Spleen (tissue), 7 donors: ENCODE measurements around the gene MASTL.

ENCODE experiments used
- POLR2A ChIP-seq, 3 donors: fragments of 450-650 bp; IDR thresholded peaks; one replicate each; pipeline ENCODE4 v1.5.1; 2017; ENCODE audit warnings: antibody characterized with exemption in 3 of 3, mild to moderate bottlenecking in 1 of 3
- TF ChIP-seq, protein P1 (sequence below), 11 experiments: fragments of 200-600 bp in 7 of 11; fragments of 450-650 bp in 4 of 11; sonication (generic) in 4 of 11; IDR thresholded peaks in 8 of 11; conservative IDR thresholded peaks in 3 of 11; 1 replicate in 7 of 11; 2 replicates in 4 of 11; pipeline versions ENCODE4 v1.4.0 to v1.8.0; 2016 to 2021; ENCODE audit warnings: antibody characterized with exemption in 11 of 11, inconsistent platforms in 4 of 11, mild to moderate bottlenecking in 1 of 11
- donor health status: DM: no; HTN: no; CAD: no; lungs with moderate emphysema.
- donor health status: DM: no; HTN: no; CAD: no.
- donor health status: DM: no; HTN: no; CAD: no.

GRCh38 chr10:27158421-27158820 lies 3.3 kb downstream of the MASTL start:
- TF ChIP-seq, protein P1, sequence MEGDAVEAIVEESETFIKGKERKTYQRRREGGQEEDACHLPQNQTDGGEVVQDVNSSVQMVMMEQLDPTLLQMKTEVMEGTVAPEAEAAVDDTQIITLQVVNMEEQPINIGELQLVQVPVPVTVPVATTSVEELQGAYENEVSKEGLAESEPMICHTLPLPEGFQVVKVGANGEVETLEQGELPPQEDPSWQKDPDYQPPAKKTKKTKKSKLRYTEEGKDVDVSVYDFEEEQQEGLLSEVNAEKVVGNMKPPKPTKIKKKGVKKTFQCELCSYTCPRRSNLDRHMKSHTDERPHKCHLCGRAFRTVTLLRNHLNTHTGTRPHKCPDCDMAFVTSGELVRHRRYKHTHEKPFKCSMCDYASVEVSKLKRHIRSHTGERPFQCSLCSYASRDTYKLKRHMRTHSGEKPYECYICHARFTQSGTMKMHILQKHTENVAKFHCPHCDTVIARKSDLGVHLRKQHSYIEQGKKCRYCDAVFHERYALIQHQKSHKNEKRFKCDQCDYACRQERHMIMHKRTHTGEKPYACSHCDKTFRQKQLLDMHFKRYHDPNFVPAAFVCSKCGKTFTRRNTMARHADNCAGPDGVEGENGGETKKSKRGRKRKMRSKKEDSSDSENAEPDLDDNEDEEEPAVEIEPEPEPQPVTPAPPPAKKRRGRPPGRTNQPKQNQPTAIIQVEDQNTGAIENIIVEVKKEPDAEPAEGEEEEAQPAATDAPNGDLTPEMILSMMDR (IDR thresholded peaks at IDR 0.05 in 8 of 11, conservative IDR thresholded peaks at IDR 0.05 in 3 of 11) = no peak
- no peak for TF ChIP-seq POLR2A (IDR thresholded peaks at IDR 0.05)
